Measurements from ENCODE around the gene ESPN. TPM values are rescaled to one million over a fixed set of nuclear protein-coding genes. Genes with fewer than 3 reads are reported as not detected.

The ESPN gene
- total and polyA plus RNA-seq, 10 of the 15 experiments (the other 5 are each of a cell fraction or from before 2014, with no cell fraction given) = 0.18 to 0.71 (median 0.59) TPM; not detected in 7

DNA sequence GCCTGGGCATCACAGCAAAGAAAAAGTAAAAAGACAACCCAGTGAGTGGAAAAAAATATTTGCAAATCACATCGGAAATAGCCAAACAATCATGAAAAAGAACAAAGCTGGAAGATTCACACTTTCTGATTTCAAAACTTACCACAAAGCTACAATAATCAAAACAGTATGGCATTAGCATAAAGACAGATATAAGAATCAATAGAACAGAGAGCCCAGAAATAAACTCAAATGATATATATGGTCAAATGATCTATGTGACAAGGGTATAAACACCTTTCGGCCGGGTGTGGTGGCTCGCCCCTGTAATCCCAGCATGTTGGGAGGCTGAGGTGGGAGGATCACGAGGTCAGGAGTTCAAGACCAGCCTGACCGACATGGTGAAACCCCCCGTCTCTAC lies 44.5 kb upstream of the ESPN start:
- in situ Hi-C loops (cut with MboI) (no loop called here), intact Hi-C loops (cut with micrococcal nuclease; ENCODE audit: unreplicated experiment) (no loop called here)
- H3K9me3 ChIP-seq (replicated peaks; ENCODE audit: control insufficient read depth, insufficient read depth, low read length) = no peaks in the 10 kb centered on the region
- BruUV-seq (replicated peaks) = no TSS peak
- peaks cover 6% of the 10 kb centered on the region for H3K79me2 ChIP-seq (ENCODE audit: control insufficient read depth, insufficient read depth, low read length)
- no peaks in the 10 kb centered on the region for H3K27me3 ChIP-seq (replicated peaks in 1 of 2; ENCODE audit: control insufficient read depth in 2 of 2, insufficient read depth in 2 of 2, low read length in 1 of 2)
- DNase-seq (ENCODE audit: low read depth, low spot score) (no peak), FAIRE-seq (no peak), ATAC-seq (no peak)
- H3K4me3 ChIP-seq = no peak overlapping the region
- TF ChIP-seq CHD2 (IDR thresholded peaks at IDR 0.05; ENCODE audit: borderline replicate concordance, low read depth, low read length) (no peak), ETV6 (conservative IDR thresholded peaks at IDR 0.05 in 1 of 2, IDR thresholded peaks at IDR 0.05 in 1 of 2; ENCODE audit: borderline replicate concordance in 1 of 2, low read depth in 1 of 2) (no peak), SREBF1 (IDR thresholded peaks at IDR 0.05; ENCODE audit: low read length) (no peak), IRF4 (IDR thresholded peaks at IDR 0.05; ENCODE audit: low read depth, low read length) (no peak), SUPT20H (IDR thresholded peaks at IDR 0.05; ENCODE audit: borderline replicate concordance, control insufficient read depth, low read depth, low read length) (no peak), HDAC2 (IDR thresholded peaks at IDR 0.05) (no peak), ZNF622 (IDR thresholded peaks at IDR 0.05) (no peak), JUNB (IDR thresholded peaks at IDR 0.05) (no peak), JUND (IDR thresholded peaks at IDR 0.05; ENCODE audit: low read depth, low read length) (no peak), IKZF1 (conservative IDR thresholded peaks at IDR 0.05) (no peak), SREBF2 (IDR thresholded peaks at IDR 0.05; ENCODE audit: low read length) (no peak), POLR2AphosphoS5 (IDR thresholded peaks at IDR 0.05; ENCODE audit: low read length) (no peak)
- TF ChIP-seq, protein P1, sequence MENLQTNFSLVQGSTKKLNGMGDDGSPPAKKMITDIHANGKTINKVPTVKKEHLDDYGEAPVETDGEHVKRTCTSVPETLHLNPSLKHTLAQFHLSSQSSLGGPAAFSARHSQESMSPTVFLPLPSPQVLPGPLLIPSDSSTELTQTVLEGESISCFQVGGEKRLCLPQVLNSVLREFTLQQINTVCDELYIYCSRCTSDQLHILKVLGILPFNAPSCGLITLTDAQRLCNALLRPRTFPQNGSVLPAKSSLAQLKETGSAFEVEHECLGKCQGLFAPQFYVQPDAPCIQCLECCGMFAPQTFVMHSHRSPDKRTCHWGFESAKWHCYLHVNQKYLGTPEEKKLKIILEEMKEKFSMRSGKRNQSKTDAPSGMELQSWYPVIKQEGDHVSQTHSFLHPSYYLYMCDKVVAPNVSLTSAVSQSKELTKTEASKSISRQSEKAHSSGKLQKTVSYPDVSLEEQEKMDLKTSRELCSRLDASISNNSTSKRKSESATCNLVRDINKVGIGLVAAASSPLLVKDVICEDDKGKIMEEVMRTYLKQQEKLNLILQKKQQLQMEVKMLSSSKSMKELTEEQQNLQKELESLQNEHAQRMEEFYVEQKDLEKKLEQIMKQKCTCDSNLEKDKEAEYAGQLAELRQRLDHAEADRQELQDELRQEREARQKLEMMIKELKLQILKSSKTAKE (IDR thresholded peaks at IDR 0.05; ENCODE audit: low read depth, poor library complexity, severe bottlenecking) = no peak
- TF ChIP-seq, protein P2, sequence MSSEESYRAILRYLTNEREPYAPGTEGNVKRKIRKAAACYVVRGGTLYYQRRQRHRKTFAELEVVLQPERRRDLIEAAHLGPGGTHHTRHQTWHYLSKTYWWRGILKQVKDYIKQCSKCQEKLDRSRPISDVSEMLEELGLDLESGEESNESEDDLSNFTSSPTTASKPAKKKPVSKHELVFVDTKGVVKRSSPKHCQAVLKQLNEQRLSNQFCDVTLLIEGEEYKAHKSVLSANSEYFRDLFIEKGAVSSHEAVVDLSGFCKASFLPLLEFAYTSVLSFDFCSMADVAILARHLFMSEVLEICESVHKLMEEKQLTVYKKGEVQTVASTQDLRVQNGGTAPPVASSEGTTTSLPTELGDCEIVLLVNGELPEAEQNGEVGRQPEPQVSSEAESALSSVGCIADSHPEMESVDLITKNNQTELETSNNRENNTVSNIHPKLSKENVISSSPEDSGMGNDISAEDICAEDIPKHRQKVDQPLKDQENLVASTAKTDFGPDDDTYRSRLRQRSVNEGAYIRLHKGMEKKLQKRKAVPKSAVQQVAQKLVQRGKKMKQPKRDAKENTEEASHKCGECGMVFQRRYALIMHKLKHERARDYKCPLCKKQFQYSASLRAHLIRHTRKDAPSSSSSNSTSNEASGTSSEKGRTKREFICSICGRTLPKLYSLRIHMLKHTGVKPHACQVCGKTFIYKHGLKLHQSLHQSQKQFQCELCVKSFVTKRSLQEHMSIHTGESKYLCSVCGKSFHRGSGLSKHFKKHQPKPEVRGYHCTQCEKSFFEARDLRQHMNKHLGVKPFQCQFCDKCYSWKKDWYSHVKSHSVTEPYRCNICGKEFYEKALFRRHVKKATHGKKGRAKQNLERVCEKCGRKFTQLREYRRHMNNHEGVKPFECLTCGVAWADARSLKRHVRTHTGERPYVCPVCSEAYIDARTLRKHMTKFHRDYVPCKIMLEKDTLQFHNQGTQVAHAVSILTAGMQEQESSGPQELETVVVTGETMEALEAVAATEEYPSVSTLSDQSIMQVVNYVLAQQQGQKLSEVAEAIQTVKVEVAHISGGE (CRISPR knock-in tag; IDR thresholded peaks at IDR 0.05) = no peak
- H3K4me1 ChIP-seq (ENCODE audit: control insufficient read depth, insufficient read depth, low read length) = no peaks in the 10 kb centered on the region
- peaks cover 0 to 1% of the 10 kb centered on the region in 2 experiments; a peak in 1 of 4 replicates for H3K36me3 ChIP-seq (ENCODE audit: control insufficient read depth in 2 of 2, insufficient read depth in 2 of 2, low read length in 1 of 2)
- WGBS (ENCODE audit: insufficient coverage, insufficient replicate concordance, low lambda C conversion rate, missing lambda C conversion rate) = 91% methylated on average over 7 of the region's 7 CpGs
- H3K9ac ChIP-seq (ENCODE audit: control insufficient read depth, insufficient read depth, low read length) = no peak overlapping the region
- ChIA-PET CTCF (interaction anchor here (1.6 kb wide), 1 partner anchor 27 kb away, joined by 3 read pairs; no protein-coding TSS in a partner anchor), POLR2A (no interaction called here), SMC1A (ENCODE audit: uncharacterized antibody, unreplicated experiment) (interaction anchor here (0.7 to 1.3 kb wide), 2 partner anchors 15 to 20 kb away, joined by 3 read pairs; no protein-coding TSS in a partner anchor), RAD21 (ENCODE audit: unreplicated experiment) (no interaction called here)
- H3K4me2 ChIP-seq (ENCODE audit: control insufficient read depth, insufficient read depth) = no peak overlapping the region
- H2AFZ ChIP-seq (ENCODE audit: control insufficient read depth, low read depth, low read length) = no peak overlapping the region
- no peak overlapping the region for H3K27ac ChIP-seq (ENCODE audit: control insufficient read depth, insufficient read depth)
- H4K20me1 ChIP-seq (ENCODE audit: control insufficient read depth, insufficient read depth) = no peaks in the 10 kb centered on the region

Measured in GM12878 (cell line).